Activated naive CD4-positive, alpha-beta T cell treated with anti-CD3 and anti-CD28 coated beads, Interleukin-2, amount 50 U/mL, for 16 hours (primary cell): Measurements from ENCODE around the gene ABHD17C.

Source experiments
- DNase-seq: peaks from one replicate; pipeline ENCODE4 v3.0.0-alpha.2; 2020

ABHD17C gene

GRCh38 chr15:80691575-80691974 is 3.5 kb upstream of the ABHD17C start:
- DNase-seq: no peak

GRCh38 chr15:80693682-80694610 is 1.2 kb upstream of the ABHD17C start:
- no peak for DNase-seq

- peak; percentile 42 for DNase-seq
These were observed 455 bp upstream of the ABHD17C start for GRCh38 chr15:80694611-80695098.

- peak; percentile 18 for DNase-seq
These were observed 976 bp downstream of the ABHD17C start for GRCh38 chr15:80695911-80696661.

- no peak for DNase-seq
These were observed 2.1 kb downstream of the ABHD17C start for GRCh38 chr15:80697075-80697685.

- DNase-seq: no peak
These were observed 3.6 kb downstream of the ABHD17C start for GRCh38 chr15:80698676-80699075.

- DNase-seq: no peak
These were observed 4.9 kb downstream of the ABHD17C start for GRCh38 chr15:80699981-80700380.

- DNase-seq: no peak
These were observed 6.7 kb downstream of the ABHD17C start for GRCh38 chr15:80701676-80702311.

GRCh38 chr15:80703081-80703480 is 8.0 kb downstream of the ABHD17C start:
- DNase-seq: no peak

GRCh38 chr15:80703965-80704364 is 8.9 kb downstream of the ABHD17C start:
- DNase-seq: no peak

- no peak for DNase-seq
These were observed 11.1 kb downstream of the ABHD17C start for GRCh38 chr15:80706161-80706560.

GRCh38 chr15:80709542-80709941 is 14.4 kb downstream of the ABHD17C start:
- DNase-seq: no peak

GRCh38 chr15:80710635-80711554 is 15.8 kb downstream of the ABHD17C start:
- no peak for DNase-seq

GRCh38 chr15:80711886-80712285 is 16.8 kb downstream of the ABHD17C start:
- no peak for DNase-seq

- DNase-seq: no peak
These were observed 17.8 kb downstream of the ABHD17C start for GRCh38 chr15:80712956-80713355.

- DNase-seq: no peak
These were observed 26.4 kb downstream of the ABHD17C start for GRCh38 chr15:80721476-80721875.

GRCh38 chr15:80722811-80723210 is 27.7 kb downstream of the ABHD17C start:
- DNase-seq: no peak

- DNase-seq: no peak
These were observed 32.1 kb downstream of the ABHD17C start for GRCh38 chr15:80727196-80727595.

- no peak for DNase-seq
These were observed 32.5 kb downstream of the ABHD17C start for GRCh38 chr15:80727596-80727995.

GRCh38 chr15:80730387-80730786 is 35.3 kb downstream of the ABHD17C start:
- no peak for DNase-seq

- DNase-seq: no peak
These were observed 35.8 kb downstream of the ABHD17C start for GRCh38 chr15:80730926-80731325.

GRCh38 chr15:80732167-80732566 is 37.1 kb downstream of the ABHD17C start:
- DNase-seq: no peak
